Sigmoid colon (tissue), 7 donors: Measurements from ENCODE around the gene KCNE3. TPM values are rescaled to one million over a fixed set of nuclear protein-coding genes. Genes with fewer than 3 reads are reported as not detected.

Experiments
- DNase-seq: peaks from one replicate; pipeline ENCODE4 v3.0.0-alpha.2; 2019
- H3K27ac ChIP-seq, 4 donors: fragments of 200-600 bp; sonication (generic); one replicate each; pipeline ENCODE4 v1.5.1; 2016 to 2019; ENCODE audit warnings: mild to moderate bottlenecking in 1 of 4
- H3K27me3 ChIP-seq, 3 donors: fragments of 200-600 bp; sonication (generic); one replicate each; pipeline ENCODE4 v1.5.1; 2019; ENCODE audit warnings: mild to moderate bottlenecking in 1 of 3
- H3K36me3 ChIP-seq, 4 donors: fragments of 200-600 bp; sonication (generic); one replicate each; pipeline ENCODE4 v1.5.1; 2016 to 2019
- H3K4me1 ChIP-seq, 4 donors: fragments of 200-600 bp; sonication (generic); one replicate each; pipeline ENCODE4 v1.5.1; 2017 to 2019
- H3K4me3 ChIP-seq, 4 donors: fragments of 200-600 bp; sonication (generic); one replicate each; pipeline ENCODE4 v1.5.1; 2017 to 2019; ENCODE audit warnings: mild to moderate bottlenecking in 2 of 4, moderate library complexity in 1 of 4
- H3K9me3 ChIP-seq, 4 donors: fragments of 200-600 bp in 3 of 4; sonication (generic) in 3 of 4; one replicate each; pipeline versions ENCODE4 v1.5.1 to v1.6.1; 2013 to 2019
- EP300 ChIP-seq, 4 donors: sonication (generic); formaldehyde crosslinking; IDR thresholded peaks; one replicate each; pipeline ENCODE4 v1.6.1; 2017; ENCODE audit warnings: antibody characterized with exemption in 4 of 4
- POLR2A ChIP-seq, 2 donors: fragments of 450-650 bp; IDR thresholded peaks; one replicate each; pipeline ENCODE4 v1.6.1; 2016; ENCODE audit warnings: antibody characterized with exemption in 2 of 2, mild to moderate bottlenecking in 2 of 2, moderate library complexity in 2 of 2
- POLR2AphosphoS5 ChIP-seq, 4 donors: sonication (generic); formaldehyde crosslinking; IDR thresholded peaks; one replicate each; pipeline ENCODE4 v1.6.1; 2017; ENCODE audit warnings: antibody characterized with exemption in 4 of 4
- WGBS, 2 donors: extraction: QIAGEN DNeasy Blood & Tissue Kit; methylation state at CpG; one replicate each; pipeline ENCODE4 v1.1.7; 2013; 5-methylcytosine and 5-hydroxymethylcytosine counted together
- intact Hi-C: fragments of 100-400 bp; cut with DNase I; formaldehyde crosslinking; loops from one replicate; pipeline ENCODE4 v1.15.1; 2023
- polyA plus RNA-seq, 3 donors: library from polyadenylated mRNA; stranded (reverse); fragments of 200-250 nt; gene quantifications; one replicate each; pipeline ENCODE4 v1.2.3, GENCODE V29; 2013
- total RNA-seq, 4 donors: library from RNA; depleted of rRNA; stranded (reverse); fragments of >200 nt; gene quantifications; one replicate each; pipeline ENCODE4 v1.1.0, GENCODE V29; 2016
- TF ChIP-seq, protein P1 (sequence below), 4 experiments: fragments of 450-650 bp in 3 of 4; fragments of 200-600 bp in 1 of 4; IDR thresholded peaks; one replicate each; pipeline ENCODE4 v1.5.1; 2016 to 2019; ENCODE audit warnings: antibody characterized with exemption in 4 of 4, mild to moderate bottlenecking in 3 of 4, moderate library complexity in 2 of 4
- donor health status: healthy with polysubstance abuse.
- donor health status: Bipolar disorder and iron deficiency.
- donor health status: healthy.

KCNE3 gene
- total and polyA plus RNA-seq, 7 donors: 5.4 to 30.1 (median 9.6) TPM

GRCh38 chr11:74442636-74443035 lies 24.7 kb downstream of the KCNE3 start:
- Histone ChIP-seq H3K27ac (peak overlapping the region in 1 of 4 donors; percentile 32), H3K4me3 (no peak overlapping the region), H3K4me1 (peaks cover 0 to 12% (median 10%) of the 10 kb centered on the region in 4 donors), H3K9me3 (no peaks in the 10 kb centered on the region), H3K27me3 (no peaks in the 10 kb centered on the region), H3K36me3 (no peaks in the 10 kb centered on the region)
- 18 to 65% methylated on average over 3 of the region's 3 CpGs for WGBS, 2 donors
- intact Hi-C loops: no loop called here
- no peak for TF ChIP-seq EP300 (IDR thresholded peaks at IDR 0.05)
- TF ChIP-seq, protein P1, sequence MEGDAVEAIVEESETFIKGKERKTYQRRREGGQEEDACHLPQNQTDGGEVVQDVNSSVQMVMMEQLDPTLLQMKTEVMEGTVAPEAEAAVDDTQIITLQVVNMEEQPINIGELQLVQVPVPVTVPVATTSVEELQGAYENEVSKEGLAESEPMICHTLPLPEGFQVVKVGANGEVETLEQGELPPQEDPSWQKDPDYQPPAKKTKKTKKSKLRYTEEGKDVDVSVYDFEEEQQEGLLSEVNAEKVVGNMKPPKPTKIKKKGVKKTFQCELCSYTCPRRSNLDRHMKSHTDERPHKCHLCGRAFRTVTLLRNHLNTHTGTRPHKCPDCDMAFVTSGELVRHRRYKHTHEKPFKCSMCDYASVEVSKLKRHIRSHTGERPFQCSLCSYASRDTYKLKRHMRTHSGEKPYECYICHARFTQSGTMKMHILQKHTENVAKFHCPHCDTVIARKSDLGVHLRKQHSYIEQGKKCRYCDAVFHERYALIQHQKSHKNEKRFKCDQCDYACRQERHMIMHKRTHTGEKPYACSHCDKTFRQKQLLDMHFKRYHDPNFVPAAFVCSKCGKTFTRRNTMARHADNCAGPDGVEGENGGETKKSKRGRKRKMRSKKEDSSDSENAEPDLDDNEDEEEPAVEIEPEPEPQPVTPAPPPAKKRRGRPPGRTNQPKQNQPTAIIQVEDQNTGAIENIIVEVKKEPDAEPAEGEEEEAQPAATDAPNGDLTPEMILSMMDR (IDR thresholded peaks at IDR 0.05): no peak
- no peak for TF ChIP-seq POLR2A (IDR thresholded peaks at IDR 0.05)
- no peak for TF ChIP-seq POLR2AphosphoS5 (IDR thresholded peaks at IDR 0.05)
- no peak for DNase-seq

GRCh38 chr11:74438681-74439080 lies 28.7 kb downstream of the KCNE3 start:
- no peak for TF ChIP-seq POLR2A (IDR thresholded peaks at IDR 0.05)
- TF ChIP-seq POLR2AphosphoS5 (IDR thresholded peaks at IDR 0.05): no peak
- TF ChIP-seq EP300 (IDR thresholded peaks at IDR 0.05): no peak
- TF ChIP-seq, protein P1 (IDR thresholded peaks at IDR 0.05): no peak
- WGBS, 2 donors: 94 to 95% methylated on average over 1 of the region's 1 CpG
- H3K4me1 ChIP-seq: peaks cover 0 to 11% (median 8%) of the 10 kb centered on the region in 4 donors
- intact Hi-C loops: no loop called here
- no peaks in the 10 kb centered on the region for H3K36me3 ChIP-seq
- H3K27ac ChIP-seq: no peak overlapping the region
- no peak overlapping the region for H3K4me3 ChIP-seq
- DNase-seq: no peak
- no peaks in the 10 kb centered on the region for H3K27me3 ChIP-seq
- H3K9me3 ChIP-seq: no peaks in the 10 kb centered on the region

- Histone ChIP-seq H3K4me1 (peaks cover 0 to under 1% (median 0%) of the 10 kb centered on the region in 4 donors), H3K4me3 (no peak overlapping the region), H3K27ac (no peak overlapping the region), H3K9me3 (no peaks in the 10 kb centered on the region), H3K36me3 (no peaks in the 10 kb centered on the region), H3K27me3 (no peaks in the 10 kb centered on the region)
- no peak for DNase-seq
- intact Hi-C loops: no loop called here
- TF ChIP-seq POLR2A (IDR thresholded peaks at IDR 0.05): no peak
- TF ChIP-seq POLR2AphosphoS5 (IDR thresholded peaks at IDR 0.05): no peak
- TF ChIP-seq EP300 (IDR thresholded peaks at IDR 0.05): no peak
- TF ChIP-seq, protein P1 (IDR thresholded peaks at IDR 0.05): no peak
- 60 to 84% methylated on average over 1 of the region's 1 CpG for WGBS, 2 donors
Observed at GRCh38 chr11:74437441-74438042, 29.8 kb downstream of the KCNE3 start.

DNA sequence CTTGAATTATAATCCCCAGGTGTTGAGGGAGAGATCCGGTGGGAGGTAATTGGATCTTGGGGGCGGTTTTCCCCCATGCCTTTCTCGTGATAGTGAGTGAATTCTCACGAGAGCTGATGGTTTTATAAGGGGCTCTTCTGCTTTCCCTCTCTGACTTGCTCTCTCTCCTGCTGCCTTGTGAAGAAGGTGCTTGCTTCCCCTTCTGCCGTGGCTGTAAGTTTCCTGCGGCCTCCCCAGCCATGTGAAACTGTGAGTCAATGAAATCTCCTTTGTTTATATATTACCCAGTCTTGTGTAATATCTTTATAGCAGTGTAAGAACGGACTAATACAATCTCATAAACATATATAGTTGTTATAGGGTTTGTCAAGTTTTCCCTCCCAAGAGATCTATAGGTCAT lies 32.8 kb downstream of the KCNE3 start:
- DNase-seq: no peak
- Histone ChIP-seq H3K27me3 (no peaks in the 10 kb centered on the region), H3K4me1 (no peaks in the 10 kb centered on the region), H3K27ac (no peak overlapping the region), H3K36me3 (no peaks in the 10 kb centered on the region), H3K9me3 (no peaks in the 10 kb centered on the region), H3K4me3 (no peak overlapping the region)
- intact Hi-C loops: no loop called here
- TF ChIP-seq EP300 (IDR thresholded peaks at IDR 0.05): no peak
- TF ChIP-seq POLR2AphosphoS5 (IDR thresholded peaks at IDR 0.05): no peak
- TF ChIP-seq, protein P1 (IDR thresholded peaks at IDR 0.05): no peak
- TF ChIP-seq POLR2A (IDR thresholded peaks at IDR 0.05): no peak
- 21 to 38% methylated on average over 7 of the region's 7 CpGs for WGBS, 2 donors

DNA sequence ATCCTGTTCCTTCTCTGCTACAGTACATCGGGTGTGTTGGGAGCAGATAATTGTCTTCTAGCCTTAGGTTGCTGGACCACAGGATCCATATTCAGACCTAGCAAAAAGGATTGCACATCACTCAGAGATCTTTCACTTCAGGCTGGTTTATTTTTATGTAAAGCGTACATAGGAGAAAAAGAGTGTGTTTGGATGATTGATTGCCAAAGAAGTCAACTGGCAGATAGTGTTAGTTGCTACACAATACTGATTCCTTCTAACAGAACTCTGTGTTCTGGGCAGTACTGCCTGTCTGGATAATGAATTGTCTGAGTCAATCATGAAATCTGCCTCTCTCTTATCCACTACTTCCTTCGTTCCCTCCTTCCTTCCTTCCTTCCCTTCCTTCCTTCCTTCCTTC lies 38.1 kb downstream of the KCNE3 start:
- no peak for DNase-seq
- TF ChIP-seq EP300 (IDR thresholded peaks at IDR 0.05): no peak
- no peak for TF ChIP-seq POLR2AphosphoS5 (IDR thresholded peaks at IDR 0.05)
- H3K4me1 ChIP-seq: no peaks in the 10 kb centered on the region
- H3K4me3 ChIP-seq: no peak overlapping the region
- intact Hi-C loops: no loop called here
- no peaks in the 10 kb centered on the region for H3K36me3 ChIP-seq
- no peak overlapping the region for H3K27ac ChIP-seq
- H3K9me3 ChIP-seq: peaks cover 0 to 2% (median 0%) of the 10 kb centered on the region in 4 donors
- WGBS, 2 donors: 82 to 86% methylated on average over 3 of the region's 3 CpGs
- H3K27me3 ChIP-seq: no peaks in the 10 kb centered on the region
